ENCODE measurements around the gene SREK1.

SREK1 gene

GRCh38 chr5:66232706-66233445 is 88.8 kb downstream of the SREK1 start:
- no peak for DNase-seq (ENCODE audit: extremely low spot score)
- POLR2A ChIA-PET: no interaction called here
- CTCF ChIA-PET: no interaction called here
- no peak for TF ChIP-seq BHLHE40 (IDR thresholded peaks at IDR 0.05; ENCODE audit: borderline replicate concordance)
- TF ChIP-seq LEF1 (IDR thresholded peaks at IDR 0.05; ENCODE audit: borderline replicate concordance): no peak
- no peak for TF ChIP-seq ARNT (IDR thresholded peaks at IDR 0.05)
- no peak for TF ChIP-seq NFRKB (IDR thresholded peaks at IDR 0.05)
- TF ChIP-seq PKNOX1 (IDR thresholded peaks at IDR 0.05): no peak
- no peak for TF ChIP-seq L3MBTL2 (conservative IDR thresholded peaks at IDR 0.05)
- TF ChIP-seq FOXM1 (IDR thresholded peaks at IDR 0.05; ENCODE audit: borderline replicate concordance): no peak
- TF ChIP-seq ZNF384 (IDR thresholded peaks at IDR 0.05): no peak
- TF ChIP-seq FOXK2 (IDR thresholded peaks at IDR 0.05): no peak
- no peak for TF ChIP-seq FOXA1 (IDR thresholded peaks at IDR 0.05)

Data from HEK293T (cell line).